Mesenchymal stem cell (in vitro differentiated cells and primary cell): ENCODE measurements around the gene BACH1.

ENCODE experiments used
- DNase-seq: peaks from one replicate; pipeline ENCODE4 v3.0.0-alpha.2; 2013
- H2AFZ ChIP-seq: one replicate; pipeline ENCODE4 v1.6.1; 2013; ENCODE audit warnings: low read depth, mild to moderate bottlenecking, control low read depth, inconsistent platforms, low read length, moderate library complexity
- H2AK5ac ChIP-seq: 2 replicates; pipeline ENCODE4 v1.6.1; 2013; ENCODE audit warnings: low read length, moderate library complexity, mild to moderate bottlenecking, inconsistent platforms; ENCODE audit not compliant: severe bottlenecking
- H2BK120ac ChIP-seq: one replicate; pipeline ENCODE4 v1.6.1; 2013; ENCODE audit warnings: low read depth, mild to moderate bottlenecking, inconsistent platforms, low read length, moderate library complexity
- H2BK12ac ChIP-seq, 2 experiments: one replicate each; pipeline ENCODE4 v1.6.1; 2013; ENCODE audit warnings: inconsistent platforms in 2 of 2, low read length in 2 of 2, mild to moderate bottlenecking in 2 of 2, moderate library complexity in 2 of 2, control low read depth in 1 of 2
- H2BK15ac ChIP-seq: one replicate; pipeline ENCODE4 v1.6.1; 2013; ENCODE audit warnings: mild to moderate bottlenecking, low read depth, inconsistent platforms; ENCODE audit not compliant: poor library complexity, severe bottlenecking
- H2BK5ac ChIP-seq: 2 replicates; pipeline ENCODE4 v1.6.1; 2013; ENCODE audit warnings: low read depth, mild to moderate bottlenecking, low read length, control low read depth, inconsistent platforms; ENCODE audit not compliant: poor library complexity, severe bottlenecking
- H3K14ac ChIP-seq, 2 experiments: one replicate each; pipeline ENCODE4 v1.6.1; 2013; ENCODE audit warnings: inconsistent platforms in 2 of 2, low read length in 2 of 2, control low read depth in 1 of 2, mild to moderate bottlenecking in 1 of 2, moderate library complexity in 1 of 2
- H3K18ac ChIP-seq, 2 experiments: one replicate each; pipeline ENCODE4 v1.6.1; 2013; ENCODE audit warnings: inconsistent platforms in 2 of 2, low read length in 2 of 2, control low read depth in 1 of 2, low read depth in 1 of 2, mild to moderate bottlenecking in 1 of 2
- H3K23ac ChIP-seq, 2 experiments: one replicate each; pipeline ENCODE4 v1.6.1; 2013; ENCODE audit warnings: inconsistent platforms in 2 of 2, low read length in 2 of 2, mild to moderate bottlenecking in 2 of 2, moderate library complexity in 2 of 2, control low read depth in 1 of 2
- H3K27ac ChIP-seq: 2 replicates; pipeline ENCODE4 v1.5.1; 2013; ENCODE audit warnings: mild to moderate bottlenecking, moderate library complexity, low read length, control low read depth, inconsistent platforms; ENCODE audit not compliant: poor library complexity, severe bottlenecking
- H3K27me3 ChIP-seq, 2 experiments: 2 replicates each; pipeline versions ENCODE4 v1.6.1 to v1.7.0; 2013; ENCODE audit warnings: low read length in 2 of 2, mild to moderate bottlenecking in 2 of 2, moderate library complexity in 2 of 2, control low read depth in 1 of 2, inconsistent platforms in 1 of 2; ENCODE audit not compliant: control insufficient read depth in 1 of 2, insufficient read depth in 1 of 2
- H3K36me3 ChIP-seq, 2 experiments: 2 replicates each; pipeline versions ENCODE4 v1.6.1 to v1.7.0; 2013; ENCODE audit warnings: low read length in 2 of 2, control low read depth in 1 of 2, inconsistent platforms in 1 of 2, low read depth in 1 of 2, mild to moderate bottlenecking in 1 of 2; ENCODE audit not compliant: insufficient read depth in 2 of 2, control insufficient read depth in 1 of 2
- H3K4ac ChIP-seq, 2 experiments: one replicate each; pipeline ENCODE4 v1.6.1; 2013; ENCODE audit warnings: inconsistent platforms in 2 of 2, low read length in 2 of 2, mild to moderate bottlenecking in 2 of 2, moderate library complexity in 2 of 2, control low read depth in 1 of 2, low read depth in 1 of 2
- H3K4me1 ChIP-seq: 2 replicates; pipeline ENCODE4 v1.6.1; 2013; ENCODE audit warnings: low read depth, low read length, control low read depth; ENCODE audit not compliant: control insufficient read depth, insufficient read depth
- H3K4me2 ChIP-seq: 2 replicates; pipeline ENCODE4 v1.6.1; 2013; ENCODE audit warnings: low read length, mild to moderate bottlenecking, inconsistent platforms; ENCODE audit not compliant: poor library complexity, severe bottlenecking
- H3K4me3 ChIP-seq, 2 experiments: 2 replicates each; pipeline versions ENCODE4 v1.5.1 to v1.7.0; 2013; ENCODE audit warnings: low read length in 2 of 2, mild to moderate bottlenecking in 2 of 2, control low read depth in 1 of 2, low read depth in 1 of 2; ENCODE audit not compliant: insufficient read depth in 1 of 2
- H3K79me1 ChIP-seq: replicated peaks from 2 replicates; pipeline ENCODE4 v1.6.1; 2013; ENCODE audit warnings: mild to moderate bottlenecking, control low read depth, low read length, inconsistent platforms; ENCODE audit not compliant: poor library complexity, severe bottlenecking
- H3K9ac ChIP-seq: 2 replicates; pipeline ENCODE4 v1.7.0; 2013; ENCODE audit warnings: mild to moderate bottlenecking, low read length, moderate library complexity
- H3K9me3 ChIP-seq: 2 replicates; pipeline ENCODE4 v1.7.0; 2013; ENCODE audit warnings: mild to moderate bottlenecking, low read length; ENCODE audit not compliant: control insufficient read depth
- H4K8ac ChIP-seq: one replicate; pipeline ENCODE4 v1.6.1; 2013; ENCODE audit warnings: inconsistent platforms, mild to moderate bottlenecking, low read length, moderate library complexity
- H4K91ac ChIP-seq: one replicate; pipeline ENCODE4 v1.6.1; 2013; ENCODE audit warnings: mild to moderate bottlenecking, low read length, inconsistent platforms
- WGBS: methylation state at CpG from one replicate; pipeline ENCODE4 v1.1.7; 2013; ENCODE audit warnings: mixed read lengths; 5-methylcytosine and 5-hydroxymethylcytosine counted together

BACH1 gene

GRCh38 chr21:29267666-29268065 is 31.1 kb upstream of the BACH1 start:
- Histone ChIP-seq H3K9me3 (no peaks in the 10 kb centered on the region), H3K4me1 (peaks cover 2% of the 10 kb centered on the region), H2BK15ac (no peak overlapping the region), H2AFZ (no peak overlapping the region), H3K9ac (no peak overlapping the region), H3K36me3 (no peaks in the 10 kb centered on the region), H3K27me3 (no peaks in the 10 kb centered on the region), H3K18ac (no peak overlapping the region), H3K14ac (no peak overlapping the region), H3K4ac (no peak overlapping the region), H2BK120ac (no peak overlapping the region), H3K4me2 (no peak overlapping the region), H2AK5ac (no peak overlapping the region), H2BK12ac (no peak overlapping the region), H3K23ac (no peak overlapping the region), H4K91ac (no peak overlapping the region), H2BK5ac (no peak overlapping the region), H3K27ac (no peak overlapping the region), H3K79me1 (no peaks in the 10 kb centered on the region), H4K8ac (no peak overlapping the region), H3K4me3 (no peak overlapping the region)
- no peak for DNase-seq

GRCh38 chr21:29271927-29272333 is 26.8 kb upstream of the BACH1 start:
- 96% methylated on average over 6 of the region's 6 CpGs for WGBS
- H2BK5ac ChIP-seq: no peak overlapping the region
- no peak overlapping the region for H3K23ac ChIP-seq
- peaks cover 2% of the 10 kb centered on the region for H3K4me1 ChIP-seq
- no peak overlapping the region for H3K18ac ChIP-seq
- H2BK15ac ChIP-seq: no peak overlapping the region
- H3K9me3 ChIP-seq: no peaks in the 10 kb centered on the region
- no peak overlapping the region for H4K8ac ChIP-seq
- H2AFZ ChIP-seq: no peak overlapping the region
- no peak overlapping the region for H2BK12ac ChIP-seq
- no peak overlapping the region for H4K91ac ChIP-seq
- H3K4ac ChIP-seq: no peak overlapping the region
- H3K36me3 ChIP-seq: no peaks in the 10 kb centered on the region
- H3K4me3 ChIP-seq: no peak overlapping the region
- H3K9ac ChIP-seq: no peak overlapping the region
- no peak overlapping the region for H3K27ac ChIP-seq
- H3K4me2 ChIP-seq: no peak overlapping the region
- DNase-seq: no peak
- H3K27me3 ChIP-seq: no peaks in the 10 kb centered on the region
- no peaks in the 10 kb centered on the region for H3K79me1 ChIP-seq
- H3K14ac ChIP-seq: no peak overlapping the region
- H2BK120ac ChIP-seq: no peak overlapping the region
- no peak overlapping the region for H2AK5ac ChIP-seq

GRCh38 chr21:29277442-29277841 is 21.3 kb upstream of the BACH1 start:
- Histone ChIP-seq H3K4me1 (no peaks in the 10 kb centered on the region), H4K8ac (no peak overlapping the region), H3K4me2 (no peak overlapping the region), H3K9me3 (no peaks in the 10 kb centered on the region), H4K91ac (no peak overlapping the region), H2BK5ac (no peak overlapping the region), H3K18ac (no peak overlapping the region), H2BK15ac (no peak overlapping the region), H2BK120ac (no peak overlapping the region), H3K9ac (no peak overlapping the region), H3K14ac (no peak overlapping the region), H2BK12ac (no peak overlapping the region), H3K27ac (no peak overlapping the region), H2AFZ (no peak overlapping the region), H3K27me3 (no peaks in the 10 kb centered on the region), H3K4me3 (no peak overlapping the region), H3K23ac (no peak overlapping the region), H2AK5ac (no peak overlapping the region), H3K4ac (no peak overlapping the region), H3K79me1 (no peaks in the 10 kb centered on the region), H3K36me3 (no peaks in the 10 kb centered on the region)
- DNase-seq: no peak

- Histone ChIP-seq H2BK5ac (no peak overlapping the region), H2AFZ (no peak overlapping the region), H3K79me1 (no peaks in the 10 kb centered on the region), H3K18ac (no peak overlapping the region), H2BK12ac (no peak overlapping the region), H3K23ac (no peak overlapping the region), H3K4ac (no peak overlapping the region), H3K4me1 (no peaks in the 10 kb centered on the region), H3K36me3 (no peaks in the 10 kb centered on the region), H2BK15ac (no peak overlapping the region), H3K27ac (no peak overlapping the region), H2AK5ac (no peak overlapping the region), H4K91ac (no peak overlapping the region), H3K4me3 (no peak overlapping the region), H3K9ac (no peak overlapping the region), H4K8ac (no peak overlapping the region), H2BK120ac (no peak overlapping the region), H3K4me2 (no peak overlapping the region), H3K27me3 (no peaks in the 10 kb centered on the region), H3K9me3 (no peaks in the 10 kb centered on the region), H3K14ac (no peak overlapping the region)
- DNase-seq: no peak
These were observed 19.2 kb upstream of the BACH1 start for GRCh38 chr21:29279558-29279957.
